WERI-Rb-1 (cell line): Measurements from ENCODE around the gene STARD8.

Experiments used
- DNase-seq: peaks from one replicate; pipeline ENCODE4 v3.0.0-alpha.2; 2020
- H3K27ac ChIP-seq: fragments of 250-450 bp; sonication (Bioruptor Pico); 2 replicates; pipeline ENCODE4 v1.5.1; 2020; ENCODE audit warnings: mild to moderate bottlenecking, moderate library complexity
- H3K27me3 ChIP-seq: fragments of 250-450 bp; sonication (Bioruptor Pico); 2 replicates; pipeline ENCODE4 v1.5.1; 2021; ENCODE audit warnings: mild to moderate bottlenecking, low read depth, moderate library complexity; ENCODE audit not compliant: insufficient read depth, severe bottlenecking
- H3K36me3 ChIP-seq: fragments of 250-450 bp; sonication (Bioruptor Pico); 2 replicates; pipeline ENCODE4 v1.5.1; 2020; ENCODE audit warnings: mild to moderate bottlenecking, moderate library complexity
- H3K4me3 ChIP-seq: 2 replicates; pipeline ENCODE4 v1.5.1; 2011; ENCODE audit warnings: low read depth, mild to moderate bottlenecking, control low read depth, low read length
- H3K9me3 ChIP-seq: fragments of 250-450 bp; sonication (Bioruptor Pico); 2 replicates; pipeline ENCODE4 v1.5.1; 2021; ENCODE audit warnings: mild to moderate bottlenecking, moderate library complexity; ENCODE audit not compliant: severe bottlenecking
- TF ChIP-seq, protein P1 (sequence below): IDR thresholded peaks from 2 replicates; pipeline ENCODE4 v1.5.1; 2011; ENCODE audit warnings: low read depth, mild to moderate bottlenecking, control low read depth, inconsistent platforms, low read length

STARD8 gene

GRCh38 chrX:68714856-68715255 is 67.4 kb downstream of the STARD8 start:
- Histone ChIP-seq H3K4me3 (no peak overlapping the region), H3K36me3 (no peaks in the 10 kb centered on the region), H3K27me3 (peaks cover 3% of the 10 kb centered on the region), H3K27ac (no peak overlapping the region), H3K9me3 (no peaks in the 10 kb centered on the region)
- TF ChIP-seq, protein P1, sequence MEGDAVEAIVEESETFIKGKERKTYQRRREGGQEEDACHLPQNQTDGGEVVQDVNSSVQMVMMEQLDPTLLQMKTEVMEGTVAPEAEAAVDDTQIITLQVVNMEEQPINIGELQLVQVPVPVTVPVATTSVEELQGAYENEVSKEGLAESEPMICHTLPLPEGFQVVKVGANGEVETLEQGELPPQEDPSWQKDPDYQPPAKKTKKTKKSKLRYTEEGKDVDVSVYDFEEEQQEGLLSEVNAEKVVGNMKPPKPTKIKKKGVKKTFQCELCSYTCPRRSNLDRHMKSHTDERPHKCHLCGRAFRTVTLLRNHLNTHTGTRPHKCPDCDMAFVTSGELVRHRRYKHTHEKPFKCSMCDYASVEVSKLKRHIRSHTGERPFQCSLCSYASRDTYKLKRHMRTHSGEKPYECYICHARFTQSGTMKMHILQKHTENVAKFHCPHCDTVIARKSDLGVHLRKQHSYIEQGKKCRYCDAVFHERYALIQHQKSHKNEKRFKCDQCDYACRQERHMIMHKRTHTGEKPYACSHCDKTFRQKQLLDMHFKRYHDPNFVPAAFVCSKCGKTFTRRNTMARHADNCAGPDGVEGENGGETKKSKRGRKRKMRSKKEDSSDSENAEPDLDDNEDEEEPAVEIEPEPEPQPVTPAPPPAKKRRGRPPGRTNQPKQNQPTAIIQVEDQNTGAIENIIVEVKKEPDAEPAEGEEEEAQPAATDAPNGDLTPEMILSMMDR: no peak
- DNase-seq: no peak

- Histone ChIP-seq H3K4me3 (no peak overlapping the region), H3K9me3 (no peaks in the 10 kb centered on the region), H3K27ac (no peak overlapping the region), H3K27me3 (peaks cover 9% of the 10 kb centered on the region), H3K36me3 (no peaks in the 10 kb centered on the region)
- DNase-seq: no peak
- TF ChIP-seq, protein P1: no peak
Observed at GRCh38 chrX:68717196-68717595, 69.7 kb downstream of the STARD8 start.

DNA sequence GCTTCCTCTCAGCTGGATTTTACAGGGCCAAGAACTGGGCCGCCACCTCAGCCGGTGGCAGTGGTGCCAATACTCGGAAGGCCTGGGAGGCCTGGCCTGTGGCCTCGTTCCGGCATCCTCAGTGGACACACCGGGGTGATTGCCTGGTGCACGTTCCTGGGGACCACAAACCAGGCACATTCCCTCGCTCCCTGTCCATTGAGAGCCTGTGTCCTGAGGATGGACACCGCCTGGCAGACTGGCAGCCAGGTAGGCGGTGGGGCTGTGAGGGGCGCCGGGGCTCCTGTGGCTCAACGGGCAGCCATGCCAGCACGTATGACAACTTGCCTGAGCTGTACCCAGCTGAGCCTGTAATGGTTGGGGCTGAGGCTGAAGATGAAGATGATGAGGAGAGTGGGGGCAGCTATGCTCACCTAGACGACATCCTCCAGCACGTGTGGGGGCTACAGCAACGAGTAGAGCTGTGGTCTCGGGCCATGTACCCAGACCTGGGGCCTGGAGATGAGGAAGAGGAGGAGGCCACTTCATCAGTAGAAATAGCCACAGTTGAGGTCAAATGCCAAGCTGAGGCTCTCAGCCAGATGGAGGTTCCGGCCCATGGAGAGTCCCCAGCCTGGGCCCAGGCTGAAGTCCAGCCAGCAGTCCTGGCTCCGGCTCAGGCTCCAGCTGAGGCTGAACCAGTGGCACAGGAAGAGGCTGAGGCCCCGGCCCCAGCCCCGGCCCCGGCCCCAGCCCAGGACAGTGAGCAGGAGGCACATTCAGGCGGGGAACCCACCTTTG is 70.4 kb downstream of the STARD8 start:
- Histone ChIP-seq H3K27ac (no peak overlapping the region), H3K9me3 (no peaks in the 10 kb centered on the region), H3K36me3 (no peaks in the 10 kb centered on the region), H3K4me3 (no peak overlapping the region), H3K27me3 (peaks cover 9% of the 10 kb centered on the region)
- TF ChIP-seq, protein P1: no peak
- no peak for DNase-seq

DNA sequence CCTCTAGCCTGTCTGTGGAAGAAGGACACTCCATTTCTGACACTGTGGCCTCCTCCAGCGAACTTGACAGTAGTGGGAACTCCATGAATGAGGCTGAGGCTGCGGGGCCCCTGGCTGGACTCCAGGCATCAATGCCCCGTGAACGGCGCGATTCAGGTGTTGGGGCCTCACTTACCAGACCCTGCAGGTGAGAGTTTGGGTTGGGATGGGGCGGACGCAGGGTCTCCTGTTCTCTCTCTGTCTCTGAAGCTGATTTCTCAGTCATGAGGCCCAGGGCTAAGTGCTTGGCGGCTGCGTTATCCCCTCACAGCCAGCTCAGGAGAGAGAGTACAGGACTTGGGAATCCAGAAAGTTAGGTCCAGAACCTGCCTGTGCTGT is 71.0 kb downstream of the STARD8 start:
- TF ChIP-seq, protein P1: no peak
- Histone ChIP-seq H3K27me3 (peaks cover 9% of the 10 kb centered on the region), H3K9me3 (no peaks in the 10 kb centered on the region)

DNA sequence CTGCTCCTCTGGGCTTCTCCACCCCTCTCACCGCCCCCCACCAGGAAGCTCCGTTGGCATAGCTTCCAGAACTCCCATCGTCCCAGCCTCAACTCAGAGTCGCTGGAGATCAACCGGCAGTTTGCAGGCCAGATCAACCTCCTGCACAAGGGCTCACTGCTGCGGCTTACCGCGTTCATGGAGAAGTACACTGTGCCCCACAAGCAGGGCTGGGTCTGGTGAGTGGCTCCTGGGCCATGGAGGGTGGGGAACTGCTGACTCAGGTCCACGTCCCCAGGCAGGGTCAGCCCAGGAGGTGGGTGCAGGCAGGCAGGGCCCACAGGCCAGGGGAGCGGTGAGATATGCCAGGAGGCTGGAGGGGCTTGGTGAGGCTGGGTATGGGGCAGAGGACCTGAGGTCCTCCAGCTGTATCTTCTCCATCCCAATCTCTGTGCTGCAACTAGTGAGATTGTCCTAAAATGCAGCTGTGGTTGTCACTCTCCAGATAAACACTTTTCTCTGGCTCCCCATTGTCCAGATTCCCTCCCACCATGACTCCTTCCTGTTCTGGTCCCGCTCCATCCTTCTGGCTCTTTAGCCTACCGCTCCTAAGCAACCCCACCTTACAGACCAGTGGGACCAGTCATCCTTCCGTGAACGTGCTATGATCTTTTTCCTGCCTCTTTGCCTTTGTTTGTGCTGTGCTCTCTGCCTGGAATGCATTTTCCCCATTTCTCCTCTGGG is 71.9 kb downstream of the STARD8 start:
- TF ChIP-seq, protein P1: no peak
- Histone ChIP-seq H3K4me3 (no peak overlapping the region), H3K27ac (no peak overlapping the region), H3K36me3 (no peaks in the 10 kb centered on the region), H3K9me3 (no peaks in the 10 kb centered on the region), H3K27me3 (peaks cover 9% of the 10 kb centered on the region)
- DNase-seq: no peak

More for the DNA sequence above, 71.0 kb downstream of the STARD8 start:
- Histone ChIP-seq H3K4me3 (no peak overlapping the region), H3K27ac (no peak overlapping the region), H3K36me3 (no peaks in the 10 kb centered on the region)
- DNase-seq: no peak
